ENCODE results near the gene LEO1. TPM values are rescaled to one million over a fixed set of nuclear protein-coding genes. Genes with fewer than 3 reads are reported as not detected.

The LEO1 gene
- total RNA-seq (1 to 10 TPM; 3.0 to 7.4 (median 5.3) TPM), polyA plus RNA-seq (1 to 10 TPM; 4.0 to 8.1 TPM)

- peaks cover 0 to 11% (median 4%) of the 10 kb centered on the region in 3 donors for H3K4me1 ChIP-seq
- H3K36me3 ChIP-seq, result no peaks in the 10 kb centered on the region
- ATAC-seq, result peak; percentile 96 to 99 (median 98)
- FAIRE-seq, result peak; percentile 29
- no peaks in the 10 kb centered on the region for H3K9me3 ChIP-seq
- intact Hi-C loops (cut with DNase I), result no loop called here
- H3K4me3 ChIP-seq, result peak within 1 kb of the TSS; percentile 55 to 90 (median 78)
- DNase-seq, result peak; percentile 80 to 93 (median 91)
- TF ChIP-seq CTCF (IDR thresholded peaks at IDR 0.05), result peak in 1 of 4 donors; percentile 16
- peak within 1 kb of the TSS; percentile 68 to 94 (median 87) for H3K27ac ChIP-seq
- 0% methylated on average over 58 of the region's 58 CpGs for WGBS, 2 donors
- no peaks in the 10 kb centered on the region for H3K27me3 ChIP-seq
These were observed at the start of gene LEO1 for GRCh38 chr15:51971375-51972133. Gene LEO1 (minus strand): TSS chr15:51971778. CDS start chr15:51971745, 33 bp downstream.

- no peak for FAIRE-seq
- intact Hi-C loops (cut with DNase I), result no loop called here
- Histone ChIP-seq H3K27ac (peak overlapping the region; percentile 89 to 96 (median 93)), H3K4me1 (peaks cover 0 to 24% (median 23%) of the 10 kb centered on the region in 3 donors), H3K4me3 (peak overlapping the region in 3 of 4 donors; percentile 38 to 69 (median 66)), H3K27me3 (no peaks in the 10 kb centered on the region), H3K36me3 (no peaks in the 10 kb centered on the region), H3K9me3 (no peaks in the 10 kb centered on the region)
- TF ChIP-seq CTCF (IDR thresholded peaks at IDR 0.05), result no peak
- DNase-seq, result peak in 3 of 6 donors; percentile 50 to 59 (median 55)
- peak; percentile 38 to 72 (median 44) for ATAC-seq
- WGBS, 2 donors, result 0 to 1% methylated on average over 4 of the region's 4 CpGs
These were observed 49.6 kb upstream of the LEO1 start for GRCh38 chr15:52021128-52021671.

- Histone ChIP-seq H3K4me1 (peaks cover 0 to 24% (median 23%) of the 10 kb centered on the region in 3 donors), H3K27ac (peak overlapping the region; percentile 89 to 96 (median 93)), H3K27me3 (no peaks in the 10 kb centered on the region), H3K36me3 (no peaks in the 10 kb centered on the region), H3K9me3 (no peaks in the 10 kb centered on the region), H3K4me3 (peak overlapping the region; percentile 38 to 69 (median 60))
- no peak for TF ChIP-seq CTCF (IDR thresholded peaks at IDR 0.05)
- DNase-seq (peak in 1 of 6 donors; percentile 28), FAIRE-seq (no peak), ATAC-seq (peak in 2 of 4 donors; percentile 15 to 22)
- intact Hi-C loops (cut with DNase I), result no loop called here
- 1 to 2% methylated on average over 10 of the region's 10 CpGs for WGBS, 2 donors
These were observed 48.9 kb upstream of the LEO1 start for GRCh38 chr15:52020221-52021085.

GRCh38 chr15:52019394-52020220, 48.0 kb upstream of the LEO1 start:
- FAIRE-seq, result no peak
- DNase-seq, result peak; percentile 82 to 92 (median 89)
- Histone ChIP-seq H3K36me3 (no peaks in the 10 kb centered on the region), H3K4me1 (peaks cover 0 to 24% (median 23%) of the 10 kb centered on the region in 3 donors), H3K27ac (peak overlapping the region; percentile 89 to 96 (median 93)), H3K27me3 (no peaks in the 10 kb centered on the region), H3K9me3 (no peaks in the 10 kb centered on the region), H3K4me3 (peak overlapping the region; percentile 38 to 69 (median 60))
- TF ChIP-seq CTCF (IDR thresholded peaks at IDR 0.05), result no peak
- WGBS, 2 donors, result 0 to 1% methylated on average over 40 to 100 of the region's 100 CpGs
- intact Hi-C loops (cut with DNase I), result no loop called here
- peak; percentile 70 to 82 (median 74) for ATAC-seq
